ENCODE data around the gene IFT52. TPM values are rescaled to one million over a fixed set of nuclear protein-coding genes. Genes with fewer than 3 reads are reported as not detected.

Gene IFT52
- total RNA-seq, 1 experiment from 2014 or later: 70.5 TPM

- DNase-seq: peak; percentile 87 to 91
- POLR2A ChIA-PET: interaction anchor here (0.6 kb wide), 1 partner anchor 14 kb away, joined by 3 read pairs; no protein-coding TSS in a partner anchor
- Histone ChIP-seq H3K27me3 (replicated peaks; ENCODE audit: control insufficient read depth, insufficient read depth, low read length) (no peaks in the 10 kb centered on the region), H3K9me3 (no peaks in the 10 kb centered on the region), H3K36me3 (ENCODE audit: control insufficient read depth, insufficient read depth, low read length) (peaks cover 2% of the 10 kb centered on the region; the same call in 1 of the 2 replicates), H3K4me1 (peaks cover 50% of the 10 kb centered on the region), H3K4me3 (ENCODE audit: low read depth, low read length) (peak within 1 kb of the TSS; percentile 68)
- peak within 1 kb of the TSS; percentile 72 for H3K27ac Mint-ChIP-seq (ENCODE audit: unreplicated experiment)
- peak within 1 kb of the TSS; percentile 89 for H3K4me3 Mint-ChIP-seq (ENCODE audit: unreplicated experiment)
- peaks cover 24% of the 10 kb centered on the region for H3K4me1 Mint-ChIP-seq (ENCODE audit: low read depth, unreplicated experiment)
- BruUV-seq (replicated peaks): TSS peak; percentile 68
- intact Hi-C loops (cut with micrococcal nuclease; ENCODE audit: unreplicated experiment): loop anchor here (1.0 kb wide), 1 partner anchor 13 kb away; no protein-coding TSS in a partner anchor
- CTCF ChIA-PET: interaction anchor here (0.6 to 1.8 kb wide), 3 partner anchors 95 to 726 kb away, joined by 3 to 9 read pairs (median 4); no protein-coding TSS in a partner anchor
- no peaks in the 10 kb centered on the region for H3K9me3 Mint-ChIP-seq (ENCODE audit: unreplicated experiment)
- H3K36me3 Mint-ChIP-seq (ENCODE audit: insufficient read depth, unreplicated experiment): peaks cover 51% of the 10 kb centered on the region
- TF ChIP-seq CTCF (IDR thresholded peaks at IDR 0.05; ENCODE audit: insufficient read depth in 1 of 2, low read depth in 1 of 2, low read length in 1 of 2, severe bottlenecking in 1 of 2, unreplicated experiment in 1 of 2): no peak
- H3K27me3 Mint-ChIP-seq (ENCODE audit: insufficient read depth, unreplicated experiment): no peaks in the 10 kb centered on the region
These were observed 75.9 kb downstream of the IFT52 start, which contains the start of gene MYBL2 for GRCh38 chr20:43666376-43667328. MYBL2 (plus strand) TSS chr20:43667114; CDS start chr20:43667284, 170 bp downstream.

- peaks cover 48% of the 10 kb centered on the region for H3K4me1 ChIP-seq
- no peaks in the 10 kb centered on the region for H3K27me3 Mint-ChIP-seq (ENCODE audit: insufficient read depth, unreplicated experiment)
- intact Hi-C loops (cut with micrococcal nuclease; ENCODE audit: unreplicated experiment): loop anchor here (1.0 kb wide), 1 partner anchor 14 kb away; no protein-coding TSS in a partner anchor
- ChIA-PET POLR2A (interaction anchor here (0.5 to 1.2 kb wide), 8 partner anchors 15 to 210 kb away, joined by 3 to 8 read pairs (median 4); partner anchors contain the start of gene IFT52), CTCF (interaction anchor here (0.6 to 1.8 kb wide), 7 partner anchors 24 to 218 kb away, joined by 3 to 9 read pairs (median 4); partner anchors contain the start of gene IFT52)
- no peaks in the 10 kb centered on the region for H3K27me3 ChIP-seq (replicated peaks; ENCODE audit: control insufficient read depth, insufficient read depth, low read length)
- peak overlapping the region; percentile 68 for H3K4me3 ChIP-seq (ENCODE audit: low read depth, low read length)
- H3K4me3 Mint-ChIP-seq (ENCODE audit: unreplicated experiment): peak overlapping the region; percentile 89
- peaks cover 2% of the 10 kb centered on the region; the same call in 1 of the 2 replicates for H3K36me3 ChIP-seq (ENCODE audit: control insufficient read depth, insufficient read depth, low read length)
- no peaks in the 10 kb centered on the region for H3K9me3 ChIP-seq
- BruUV-seq (replicated peaks): TSS peak; percentile 41
- H3K27ac Mint-ChIP-seq (ENCODE audit: unreplicated experiment): peak overlapping the region; percentile 72
- H3K4me1 Mint-ChIP-seq (ENCODE audit: low read depth, unreplicated experiment): peaks cover 23% of the 10 kb centered on the region
- H3K9me3 Mint-ChIP-seq (ENCODE audit: unreplicated experiment): no peaks in the 10 kb centered on the region
- peak; percentile 64 to 67 for DNase-seq
- H3K36me3 Mint-ChIP-seq (ENCODE audit: insufficient read depth, unreplicated experiment): peaks cover 60% of the 10 kb centered on the region
- peak in 1 of 2 experiments; percentile 21 for TF ChIP-seq CTCF (IDR thresholded peaks at IDR 0.05; ENCODE audit: insufficient read depth in 1 of 2, low read depth in 1 of 2, low read length in 1 of 2, severe bottlenecking in 1 of 2, unreplicated experiment in 1 of 2)
These were observed 76.8 kb downstream of the IFT52 start for GRCh38 chr20:43667341-43668132.

Data from Caco-2 (cell line).